ES-I3 (cell line): ENCODE results near the gene LIG3.
"Not testable (repeated sequence)": the region's sequence is repeated elsewhere in the genome, so short reads cannot be mapped to it uniquely, and the experiment has no call there.

Experiments used
- H3K36me3 ChIP-seq: 2 replicates; pipeline ENCODE4 v1.6.1; 2013; ENCODE audit warnings: mild to moderate bottlenecking, low read length, control low read depth, moderate library complexity; ENCODE audit not compliant: insufficient read depth
- H3K4me1 ChIP-seq: 2 replicates; pipeline ENCODE4 v1.6.1; 2013; ENCODE audit warnings: mild to moderate bottlenecking, control low read depth, low read length; ENCODE audit not compliant: insufficient read depth
- H3K9ac ChIP-seq: 2 replicates; pipeline ENCODE4 v1.6.1; 2013; ENCODE audit warnings: low read depth, mild to moderate bottlenecking, low read length, moderate library complexity
- H3K9me3 ChIP-seq: 2 replicates; pipeline ENCODE4 v1.6.1; 2013; ENCODE audit warnings: mild to moderate bottlenecking, low read length, moderate library complexity; ENCODE audit not compliant: control insufficient read depth, insufficient read depth

LIG3 gene

DNA sequence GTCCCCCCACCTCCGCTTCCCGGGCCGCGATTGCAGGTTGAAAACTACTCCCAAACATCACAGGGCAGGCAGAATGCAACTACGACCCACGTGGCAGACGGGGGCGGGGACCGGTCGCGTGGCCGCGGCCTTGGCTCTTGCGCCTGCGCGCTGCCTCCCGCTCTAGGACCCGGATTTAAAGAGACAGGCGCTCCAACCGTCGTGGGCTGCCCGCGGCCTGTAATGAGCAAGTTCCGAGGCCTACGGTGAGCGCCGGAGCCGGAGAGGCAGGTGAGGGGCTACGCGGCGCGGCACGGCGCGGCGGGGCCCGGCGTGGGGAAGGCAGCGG is at the start of gene LIG3:
TSS of gene LIG3 (plus strand) at position 160 of the 328 bp plus-strand sequence. CDS start 2,494 bp downstream, outside the sequence.
- Histone ChIP-seq H3K9me3 (no peaks in the 10 kb centered on the region), H3K36me3 (peaks cover 13% of the 10 kb centered on the region), H3K4me1 (peaks cover under 1% of the 10 kb centered on the region; the same call in 1 of the 2 replicates), H3K9ac (peak within 1 kb of the TSS; percentile 98)

DNA sequence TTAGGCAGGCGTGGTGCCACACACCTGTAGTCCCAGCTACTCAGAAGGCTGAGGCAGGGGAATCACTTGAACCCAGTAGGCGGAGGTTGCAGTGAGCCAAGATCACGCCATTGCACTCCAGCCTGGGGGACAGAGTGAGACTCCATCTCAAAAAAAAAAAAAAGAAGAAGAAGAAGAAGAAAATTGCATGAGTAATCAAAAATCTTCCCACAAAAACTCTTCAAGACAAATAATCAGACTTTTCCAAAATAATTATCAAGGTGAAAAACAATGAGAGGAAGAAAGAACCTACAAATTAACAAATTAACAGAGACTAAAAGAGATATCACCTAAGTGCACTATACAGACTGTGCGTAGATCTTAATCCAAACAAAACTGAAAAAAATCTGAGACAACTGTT is 29.5 kb upstream of the LIG3 start:
- not testable (repeated sequence) for H3K36me3 ChIP-seq

DNA sequence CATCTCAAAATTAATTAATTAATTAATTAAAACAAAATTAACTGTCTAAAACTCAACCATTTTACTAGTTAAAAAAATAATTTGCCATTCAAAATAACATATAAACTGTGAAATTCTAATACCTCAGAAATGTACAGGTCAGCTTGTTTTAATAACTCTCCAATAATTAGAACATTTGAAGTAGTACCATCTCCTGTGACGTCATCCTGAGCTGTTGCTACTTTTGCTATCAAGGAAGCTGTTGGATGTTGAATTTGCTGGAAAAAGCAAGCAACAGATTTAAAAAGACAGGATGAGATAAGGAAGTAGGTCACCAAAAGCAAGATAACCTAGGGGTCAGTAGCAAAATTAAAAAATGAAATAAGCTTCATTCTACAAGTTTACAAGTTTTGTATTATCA is 21.9 kb upstream of the LIG3 start:
- no peaks in the 10 kb centered on the region for H3K9me3 ChIP-seq
- no peak overlapping the region for H3K9ac ChIP-seq
- H3K4me1 ChIP-seq, result peaks cover 7% of the 10 kb centered on the region; the same call in 1 of the 2 replicates
- H3K36me3 ChIP-seq, result no peaks in the 10 kb centered on the region

More for the DNA sequence above, 29.5 kb upstream of the LIG3 start:
- H3K9ac ChIP-seq, H3K4me1 ChIP-seq, H3K9me3 ChIP-seq: not testable (repeated sequence)

DNA sequence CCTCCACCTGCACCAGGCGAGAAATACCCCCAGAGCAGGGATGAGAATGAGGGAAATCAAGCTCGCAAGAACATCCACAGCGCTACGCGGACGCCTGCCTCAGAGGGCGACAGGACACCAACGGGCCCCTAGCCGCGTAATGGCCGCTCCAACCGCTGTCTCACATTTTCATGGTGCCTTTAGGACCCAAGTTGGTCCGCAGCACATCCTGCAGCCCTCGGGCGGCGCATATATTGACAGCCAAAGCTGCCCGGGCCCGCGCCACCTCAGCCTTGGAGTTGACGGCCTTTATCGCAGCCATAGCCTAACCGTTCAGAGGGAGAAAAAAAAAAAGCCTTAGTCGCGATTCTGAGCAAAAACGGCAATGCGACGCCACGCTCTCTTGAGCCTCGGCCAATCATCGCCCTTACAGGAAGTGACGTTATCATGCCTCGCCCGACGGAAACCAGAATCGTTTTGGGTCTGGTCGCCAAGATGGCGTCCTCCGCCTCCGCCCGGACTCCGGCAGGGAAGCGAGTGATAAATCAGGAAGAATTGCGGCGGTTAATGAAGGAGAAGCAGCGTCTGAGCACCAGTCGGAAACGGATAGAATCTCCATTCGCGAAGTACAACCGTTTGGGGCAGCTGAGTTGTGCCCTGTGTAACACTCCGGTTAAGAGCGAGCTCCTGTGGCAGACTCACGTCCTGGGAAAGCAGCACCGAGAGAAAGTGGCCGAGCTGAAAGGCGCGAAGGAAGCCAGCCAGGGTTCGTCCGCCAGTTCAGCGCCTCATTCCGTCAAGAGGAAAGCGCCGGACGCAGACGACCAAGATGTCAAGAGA is 19.0 kb upstream of the LIG3 start, which contains the start of the genes CCT6B and ZNF830:
TSS of gene CCT6B (minus strand) at position 368 of the 819 bp plus-strand sequence. CDS start at position 301, 67 bp downstream.
TSS of gene ZNF830 (plus strand) at position 448 of the 819 bp plus-strand sequence. CDS start at position 475, 27 bp downstream.
- Histone ChIP-seq H3K36me3 (no peaks in the 10 kb centered on the region), H3K4me1 (peaks cover 7% of the 10 kb centered on the region; the same call in 1 of the 2 replicates), H3K9ac (peak within 1 kb of the TSS; percentile 97), H3K9me3 (no peaks in the 10 kb centered on the region)

DNA sequence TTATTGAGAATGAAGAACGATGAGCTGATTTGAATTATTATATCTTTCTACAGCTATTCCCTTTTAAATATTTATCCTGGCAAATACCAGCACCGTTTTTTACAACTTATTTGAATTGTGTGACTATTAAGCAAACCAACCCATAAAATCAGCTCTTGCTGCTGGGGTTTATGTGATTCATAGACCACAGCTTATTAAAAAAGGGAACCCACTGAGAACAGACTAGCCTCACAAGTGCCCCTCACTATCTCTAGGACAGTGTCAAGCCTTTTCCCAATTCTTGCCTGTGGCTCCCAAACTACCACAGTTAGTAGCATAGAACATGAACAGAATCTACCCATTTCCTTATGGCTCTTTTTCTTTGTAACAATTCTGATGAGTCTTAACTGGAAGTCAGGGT is 6.1 kb upstream of the LIG3 start:
- peaks cover 8% of the 10 kb centered on the region; the same call in 1 of the 2 replicates for H3K4me1 ChIP-seq
- H3K9me3 ChIP-seq, result no peaks in the 10 kb centered on the region
- no peak overlapping the region for H3K9ac ChIP-seq
- H3K36me3 ChIP-seq, result no peaks in the 10 kb centered on the region

DNA sequence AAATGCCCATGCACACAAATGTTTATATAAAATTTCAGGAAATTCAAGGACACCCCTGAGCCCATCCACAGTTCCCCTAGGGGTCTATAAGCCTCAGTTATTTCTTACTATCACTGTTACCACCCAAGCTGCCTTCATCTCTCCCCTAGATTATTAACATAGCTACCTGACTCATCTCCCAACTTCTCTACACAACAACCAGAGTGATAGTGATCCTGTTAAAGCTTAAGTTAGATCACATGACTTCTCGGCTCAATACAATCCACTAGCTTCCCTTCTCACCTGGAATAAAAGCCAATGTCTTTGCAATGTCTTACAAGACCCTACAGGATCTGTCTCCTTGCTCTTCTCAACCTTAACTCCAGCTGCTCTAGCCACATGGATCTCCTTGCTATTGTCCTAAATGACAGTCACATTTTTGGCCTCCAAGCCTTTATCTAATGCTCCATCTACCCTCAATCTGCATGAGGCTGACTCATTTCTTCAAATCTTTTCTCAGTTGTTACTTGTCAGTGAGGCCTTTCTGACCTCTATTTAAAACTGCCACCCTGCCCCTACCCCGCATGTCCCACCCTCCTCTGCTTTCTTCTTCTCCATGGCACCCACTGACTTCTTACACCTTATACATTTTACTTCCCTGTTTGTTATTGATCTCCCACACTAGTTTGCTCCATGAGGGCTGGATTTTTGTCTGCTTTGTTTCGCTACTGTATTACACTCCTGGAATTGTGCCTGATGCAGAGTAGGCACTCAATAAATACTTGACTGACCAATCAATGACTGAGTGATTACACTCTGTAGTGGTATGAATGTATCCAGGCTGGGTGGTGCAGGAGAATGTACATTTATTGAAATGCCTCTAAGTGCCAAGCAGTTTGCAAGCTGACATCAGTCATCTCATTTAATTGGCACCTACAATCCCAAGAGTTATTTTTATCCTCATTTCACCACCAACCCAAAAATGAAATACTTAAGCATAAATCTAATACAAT is 5.2 kb upstream of the LIG3 start:
- Histone ChIP-seq H3K36me3 (no peaks in the 10 kb centered on the region), H3K9me3 (no peaks in the 10 kb centered on the region), H3K4me1 (peaks cover 8% of the 10 kb centered on the region; the same call in 1 of the 2 replicates), H3K9ac (no peak overlapping the region)

DNA sequence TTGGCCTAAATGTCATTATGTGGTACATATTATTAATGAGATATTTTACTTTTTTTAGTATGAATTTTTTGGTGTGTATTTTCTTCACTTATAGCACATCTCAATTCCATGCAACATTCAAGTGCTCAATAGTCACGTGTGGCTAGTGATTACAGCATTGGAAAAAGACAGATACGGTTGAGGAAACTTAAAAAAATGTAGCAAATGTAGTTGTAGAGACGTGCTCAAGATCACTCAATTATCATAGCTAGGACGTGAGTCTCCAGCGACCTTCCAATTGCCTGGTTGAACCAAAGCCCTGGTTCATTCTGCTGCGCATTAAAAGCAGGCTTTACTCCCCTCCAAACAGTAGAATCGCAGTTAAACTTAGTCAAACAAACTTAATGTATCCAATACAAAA is 1.2 kb upstream of the LIG3 start:
- Histone ChIP-seq H3K4me1 (peaks cover 8% of the 10 kb centered on the region; the same call in 1 of the 2 replicates), H3K36me3 (peaks cover 13% of the 10 kb centered on the region), H3K9ac (0 out of 2 replicates have a peak overlapping the region, but pooled peaks have one; percentile 98), H3K9me3 (no peaks in the 10 kb centered on the region)

DNA sequence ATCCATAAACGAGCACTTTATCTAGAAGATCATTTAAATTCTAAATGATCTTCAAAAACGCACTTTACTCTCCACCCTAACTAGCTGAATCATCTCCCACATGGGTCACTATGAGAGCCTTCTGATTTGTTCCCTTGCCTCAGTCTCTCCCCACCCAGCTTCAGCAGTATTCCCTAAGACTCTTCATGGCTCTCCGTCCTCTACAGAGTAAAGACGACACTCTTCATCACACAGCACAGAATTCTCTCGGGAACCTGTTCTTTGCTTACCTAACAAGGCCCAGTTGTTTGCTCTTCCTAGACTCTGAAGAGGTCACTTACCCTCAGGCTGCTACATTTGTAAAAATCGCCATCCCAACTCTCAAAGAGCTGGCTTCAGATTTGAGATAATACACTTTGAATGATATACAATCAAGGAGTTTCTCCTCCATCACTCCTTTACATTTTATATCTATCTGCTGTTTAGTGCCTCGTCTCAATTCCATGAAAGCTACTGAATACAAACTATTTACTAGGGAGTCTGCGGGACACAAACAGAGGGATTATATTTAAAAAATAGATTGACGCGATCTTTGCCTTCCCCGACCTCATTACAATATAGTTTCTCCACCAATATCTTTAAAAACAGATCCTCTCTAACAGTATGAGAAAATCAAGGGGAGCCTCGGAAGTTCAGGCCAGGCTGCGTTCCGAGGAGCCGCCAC is 511 bp upstream of the LIG3 start:
- Histone ChIP-seq H3K36me3 (peaks cover 13% of the 10 kb centered on the region), H3K4me1 (peaks cover 6% of the 10 kb centered on the region; the same call in 1 of the 2 replicates), H3K9me3 (no peaks in the 10 kb centered on the region), H3K9ac (peak overlapping the region; percentile 98; the same call in 1 of the 2 replicates)

DNA sequence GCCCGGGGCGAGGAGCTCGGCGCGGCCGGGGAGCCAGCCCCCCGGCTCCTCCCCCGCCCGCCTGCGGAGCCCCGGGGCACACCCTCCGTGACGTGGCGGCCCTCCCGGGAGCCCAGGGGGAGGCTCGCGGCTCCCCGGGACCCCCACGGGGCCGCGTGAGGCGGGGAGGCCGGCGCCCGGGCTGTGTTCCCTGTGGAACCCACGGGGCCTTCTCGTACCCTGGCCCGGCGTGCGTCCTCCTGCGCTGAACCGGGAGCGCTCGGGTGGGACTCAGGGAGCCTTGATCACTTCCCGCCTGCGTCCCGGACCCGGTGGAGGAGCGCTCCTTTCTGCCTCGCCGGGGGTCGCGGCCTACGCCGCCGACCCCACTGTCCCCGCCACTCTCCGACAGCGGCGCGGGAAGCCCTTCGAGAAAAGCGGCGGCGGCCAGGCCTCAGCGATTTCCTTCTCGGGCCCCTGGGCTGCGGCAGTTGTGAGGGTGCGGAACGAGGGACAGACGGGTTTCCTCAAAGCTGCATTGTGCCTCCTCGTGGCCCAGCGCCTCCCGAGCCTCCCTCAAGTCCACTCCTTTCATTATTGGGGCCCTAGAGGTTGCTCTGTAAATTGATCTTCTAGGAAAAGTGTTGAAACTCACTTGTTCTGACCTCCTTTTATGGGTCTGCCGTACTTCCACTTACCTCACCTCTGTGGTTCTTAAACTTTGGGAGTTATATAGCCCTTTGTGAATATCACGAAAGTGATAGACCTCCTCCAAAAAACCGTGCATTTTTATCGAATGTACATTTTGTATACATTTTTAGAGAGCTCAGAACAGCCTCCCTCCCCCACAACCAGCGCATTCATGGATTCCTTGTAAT is 597 bp downstream of the LIG3 start:
- Histone ChIP-seq H3K9ac (peak overlapping the region; percentile 98), H3K4me1 (no peaks in the 10 kb centered on the region)

DNA sequence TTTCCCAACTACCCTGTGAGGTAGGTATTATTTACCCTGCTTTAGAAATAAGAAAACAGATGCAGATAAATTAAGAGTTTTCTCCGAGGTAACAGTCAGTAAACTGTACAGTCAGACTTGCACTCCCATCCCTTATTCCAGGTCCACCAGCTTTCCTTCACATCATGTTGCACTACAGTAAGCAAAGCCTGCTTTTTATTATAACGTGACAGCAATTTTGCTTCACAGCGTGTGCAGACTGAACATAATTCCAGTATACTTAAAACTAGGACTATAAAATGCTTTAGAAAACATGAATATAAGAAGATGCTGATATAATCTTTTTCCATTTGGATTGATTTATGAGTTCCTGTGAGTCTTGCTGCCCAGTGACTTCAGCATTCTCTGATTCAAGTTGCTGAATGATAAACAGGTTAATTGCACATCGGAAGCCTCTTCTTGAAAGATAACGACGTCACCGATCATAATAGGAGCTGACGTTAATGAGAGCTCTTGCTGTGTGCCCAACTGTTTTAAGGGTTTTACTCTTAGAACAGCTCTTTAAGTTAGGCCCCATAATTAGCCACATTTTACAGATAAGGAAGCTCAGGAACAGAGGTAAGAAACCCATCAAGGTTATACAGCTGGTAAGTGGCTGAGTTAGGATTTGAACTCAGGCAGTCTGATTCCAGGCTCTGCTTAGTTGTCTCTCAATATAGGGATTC is 1.4 kb downstream of the LIG3 start:
- Histone ChIP-seq H3K36me3 (peaks cover 17% of the 10 kb centered on the region), H3K9ac (peak overlapping the region; percentile 98), H3K4me1 (no peaks in the 10 kb centered on the region), H3K9me3 (no peaks in the 10 kb centered on the region)

More for the DNA sequence above, 597 bp downstream of the LIG3 start:
- Histone ChIP-seq H3K9me3 (no peaks in the 10 kb centered on the region), H3K36me3 (peaks cover 13% of the 10 kb centered on the region)

DNA sequence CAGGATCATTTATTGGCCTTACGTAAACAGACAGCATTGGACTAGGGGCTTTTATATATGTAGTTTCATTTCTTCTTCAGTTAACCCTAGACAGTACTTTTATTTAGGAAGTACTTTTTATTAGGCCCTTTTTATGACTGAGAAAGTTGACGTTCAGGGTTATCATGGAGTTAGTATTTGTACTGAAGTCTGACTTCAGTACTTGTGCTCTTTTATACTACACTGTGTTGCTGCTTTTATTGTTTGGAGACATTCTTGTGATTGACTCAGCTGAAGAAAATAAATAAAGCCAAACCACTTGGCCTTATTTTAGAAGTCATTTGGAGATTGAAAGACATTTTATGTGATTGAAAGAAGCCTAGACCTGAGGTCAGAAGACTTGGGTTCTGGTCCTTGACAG is 6.9 kb downstream of the LIG3 start:
- no peaks in the 10 kb centered on the region for H3K9me3 ChIP-seq
- peaks cover 34% of the 10 kb centered on the region for H3K36me3 ChIP-seq
- H3K9ac ChIP-seq, result no peak overlapping the region
- H3K4me1 ChIP-seq, result no peaks in the 10 kb centered on the region

DNA sequence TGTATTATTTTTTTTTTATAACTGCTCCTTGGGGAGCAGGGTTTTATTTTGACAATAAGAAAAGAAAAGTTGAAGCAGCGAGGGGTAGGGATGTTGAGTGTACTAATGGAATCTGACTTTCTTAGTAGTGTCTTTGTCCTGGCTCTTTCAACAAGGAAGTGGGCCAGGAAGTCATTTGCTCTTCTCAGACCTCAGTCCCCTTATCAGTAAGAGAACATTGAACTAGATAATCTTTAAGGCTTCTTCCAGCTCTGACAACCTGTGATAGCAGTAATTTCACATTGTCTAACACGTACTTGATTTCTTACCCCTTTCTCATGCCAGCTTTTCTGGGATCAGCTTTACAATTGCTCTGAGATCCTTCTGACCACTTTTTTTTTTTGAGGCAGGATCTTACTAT is 8.3 kb downstream of the LIG3 start:
- no peak overlapping the region for H3K9ac ChIP-seq
- no peaks in the 10 kb centered on the region for H3K4me1 ChIP-seq
- H3K9me3 ChIP-seq, result no peaks in the 10 kb centered on the region
- peaks cover 35% of the 10 kb centered on the region for H3K36me3 ChIP-seq

DNA sequence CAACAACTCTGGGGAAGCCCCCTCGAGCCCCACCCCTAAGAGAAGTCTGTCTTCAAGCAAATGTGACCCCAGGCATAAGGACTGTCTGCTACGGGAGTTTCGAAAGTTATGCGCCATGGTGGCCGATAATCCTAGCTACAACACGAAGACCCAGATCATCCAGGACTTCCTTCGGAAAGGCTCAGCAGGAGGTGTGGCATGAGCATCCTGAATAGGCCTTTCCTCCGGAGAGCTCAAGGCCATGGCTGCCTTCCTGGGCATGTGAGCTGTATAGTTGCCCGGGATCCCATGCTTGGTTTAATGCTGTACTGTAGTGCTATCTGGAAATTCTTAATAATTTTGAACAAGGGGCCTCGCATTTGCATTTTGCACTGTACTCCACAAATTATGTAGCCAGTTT is 9.2 kb downstream of the LIG3 start:
- H3K4me1 ChIP-seq, result no peaks in the 10 kb centered on the region
- H3K36me3 ChIP-seq, result peaks cover 44% of the 10 kb centered on the region
- H3K9ac ChIP-seq, result no peak overlapping the region
- H3K9me3 ChIP-seq, result no peaks in the 10 kb centered on the region
